ENCODE data around the gene SHROOM2.

DNA sequence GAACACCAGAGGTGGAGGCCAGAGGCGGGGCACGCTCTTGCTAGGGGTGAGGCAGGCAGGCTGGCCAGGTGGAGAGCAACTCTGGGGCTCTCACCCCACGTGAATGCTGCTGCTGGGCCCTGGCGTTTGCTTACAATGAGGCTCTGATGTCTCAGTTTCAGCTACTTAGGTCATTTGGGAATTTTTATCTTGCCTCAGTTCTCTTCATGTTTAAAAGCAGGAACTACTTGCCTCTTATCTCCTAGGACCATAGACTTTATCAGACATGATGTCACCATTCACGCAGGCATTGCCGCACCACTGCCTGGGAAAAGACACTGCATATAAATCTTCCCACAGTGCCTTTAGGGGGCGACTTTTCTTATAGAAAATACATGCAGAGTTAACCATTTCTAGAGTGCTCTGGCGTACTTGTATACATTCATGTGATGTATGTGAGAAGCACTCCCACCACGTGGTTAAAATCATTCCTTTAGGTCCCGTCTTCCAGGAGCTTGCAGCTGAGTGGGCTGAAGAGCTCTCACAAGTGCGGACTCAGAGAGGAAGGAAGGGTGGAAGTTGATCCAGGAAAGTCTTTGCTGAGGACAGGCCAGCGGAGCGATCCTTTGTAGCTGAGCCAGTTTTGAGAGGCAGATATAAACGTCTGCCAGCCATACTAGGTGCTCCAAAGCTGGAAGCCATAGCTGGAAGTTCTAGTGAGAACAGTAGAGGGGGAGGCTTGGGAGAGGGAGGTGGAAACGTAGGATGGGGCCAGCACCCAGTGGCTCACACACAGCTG is 96.6 kb downstream of the SHROOM2 start:
- TF ChIP-seq FOXP2 (optimal IDR thresholded peaks at IDR 0.05; ENCODE audit: borderline replicate concordance, extremely low read depth, extremely low read length, insufficient read depth) (no peak), POLR2AphosphoS5 (IDR thresholded peaks at IDR 0.05; ENCODE audit: low read depth, low read length) (no peak)

All from PFSK-1 (cell line).